GM18499 (cell line): ENCODE data around the gene CENPS.

Source experiments
- ATAC-seq: cut with Tn5 transposase; IDR thresholded peaks from one replicate; pipeline ENCODE4 v1.9.1; 2021; ENCODE audit warnings: moderate number of reproducible peaks; ENCODE audit not compliant: insufficient read depth, unreplicated experiment

The CENPS gene

GRCh38 chr1:10489291-10490055, 59.2 kb downstream of the CENPS start:
- ATAC-seq = no peak

GRCh38 chr1:10490286-10490970, 60.2 kb downstream of the CENPS start:
- no peak for ATAC-seq
